ENCODE results near the gene ZSCAN5A.
"Not testable (repeated sequence)": the region's sequence is repeated elsewhere in the genome, so short reads cannot be mapped to it uniquely, and the experiment has no call there.

Gene ZSCAN5A

DNA sequence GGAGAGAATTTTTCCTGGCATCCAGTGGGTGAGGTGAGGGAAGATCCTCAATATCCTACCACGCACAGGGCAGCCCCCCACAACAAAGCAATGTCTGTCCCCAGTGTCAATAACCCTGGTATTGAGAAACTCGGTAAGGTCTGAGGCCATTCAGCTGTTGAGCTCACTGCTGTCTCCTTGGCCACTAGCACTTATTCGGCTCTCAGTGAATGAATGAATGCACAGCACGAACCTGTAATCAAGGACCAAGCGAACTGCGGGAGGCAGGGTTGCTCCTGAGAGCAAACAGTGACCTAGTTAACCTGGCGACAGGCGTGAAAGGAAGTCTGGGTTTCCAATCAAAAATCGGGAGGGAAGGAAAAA is 640 bp downstream of the ZSCAN5A start:
- DNase-seq (ENCODE audit: low read depth): no peak

DNA sequence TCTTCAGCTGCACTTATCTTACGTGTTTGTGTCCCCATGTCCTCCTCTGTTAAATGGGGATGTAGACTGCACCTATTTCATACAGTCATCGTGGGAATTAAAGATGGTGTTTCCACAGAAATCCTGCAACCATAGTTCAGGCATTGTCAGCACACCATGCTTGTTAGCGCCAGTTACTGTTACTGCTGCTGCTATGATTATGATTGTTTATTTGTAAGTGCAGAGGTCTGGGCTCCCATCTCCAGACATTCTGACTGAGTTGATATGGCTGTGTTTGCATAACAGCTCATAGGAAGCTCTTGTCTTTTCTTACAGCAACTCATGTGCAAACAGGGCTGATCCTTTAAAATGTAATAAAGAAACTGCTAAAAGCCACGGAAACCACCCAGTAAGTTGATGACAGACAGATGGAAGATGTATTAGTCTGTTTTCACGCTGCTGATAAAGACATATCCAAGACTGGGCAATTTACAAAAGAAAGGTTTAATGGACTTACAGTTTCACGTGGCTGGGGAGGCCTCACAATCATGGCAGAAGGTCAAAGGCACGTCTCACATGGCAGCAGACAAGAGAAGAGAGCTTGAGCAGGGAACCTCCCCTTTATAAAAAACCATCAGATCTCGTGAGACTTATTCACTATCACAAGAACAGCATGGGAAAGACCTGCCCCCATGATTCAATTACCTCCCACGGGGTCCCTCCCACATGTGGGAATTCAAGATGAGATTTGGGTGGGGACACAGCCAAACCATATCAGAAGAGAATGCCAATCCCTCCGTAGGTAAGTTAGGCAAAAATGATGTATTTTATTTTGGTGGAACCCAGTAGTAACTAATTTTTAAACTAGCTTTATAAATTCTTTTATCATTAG is 1.6 kb downstream of the ZSCAN5A start:
- no peak for DNase-seq (ENCODE audit: low read depth)

DNA sequence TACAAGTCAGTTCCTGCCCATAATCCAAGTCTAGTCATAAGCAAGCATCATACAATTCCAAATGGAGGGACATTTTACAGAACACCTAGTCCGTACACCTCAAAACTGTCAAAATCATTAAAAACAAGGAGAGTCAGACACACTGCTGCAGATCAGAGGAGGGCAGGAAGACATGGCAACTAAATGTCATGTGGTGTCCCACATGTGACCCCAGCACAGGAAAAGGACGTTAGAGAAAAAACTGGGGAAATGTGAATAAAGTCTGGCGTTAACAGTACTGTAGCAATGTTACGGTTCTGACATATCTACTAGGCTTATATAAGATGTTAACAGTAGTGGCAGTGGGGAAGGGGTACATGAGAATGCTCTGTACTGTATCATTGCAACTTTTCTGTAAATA is 2.3 kb downstream of the ZSCAN5A start:
- DNase-seq (ENCODE audit: low read depth): no peak

DNA sequence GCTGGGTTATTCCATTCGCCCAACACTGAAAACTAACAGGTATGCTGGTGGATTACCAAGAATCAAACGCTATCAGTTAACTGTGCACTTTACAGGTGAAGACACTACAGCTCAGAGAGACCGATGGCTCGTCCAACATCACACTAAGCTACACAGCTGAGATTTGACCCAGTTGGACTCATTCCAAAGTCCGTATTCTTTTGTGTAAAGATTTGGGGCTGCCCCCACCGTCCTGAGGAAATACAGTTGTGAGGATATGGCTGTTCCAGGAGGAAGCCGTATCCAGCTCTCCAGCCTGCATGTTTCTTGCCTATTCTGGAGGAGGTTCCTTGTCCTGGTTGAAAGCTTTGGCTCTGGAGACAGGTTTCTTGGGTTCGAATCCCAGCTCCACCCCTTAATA is 4.2 kb downstream of the ZSCAN5A start:
- DNase-seq (ENCODE audit: low read depth): no peak

DNA sequence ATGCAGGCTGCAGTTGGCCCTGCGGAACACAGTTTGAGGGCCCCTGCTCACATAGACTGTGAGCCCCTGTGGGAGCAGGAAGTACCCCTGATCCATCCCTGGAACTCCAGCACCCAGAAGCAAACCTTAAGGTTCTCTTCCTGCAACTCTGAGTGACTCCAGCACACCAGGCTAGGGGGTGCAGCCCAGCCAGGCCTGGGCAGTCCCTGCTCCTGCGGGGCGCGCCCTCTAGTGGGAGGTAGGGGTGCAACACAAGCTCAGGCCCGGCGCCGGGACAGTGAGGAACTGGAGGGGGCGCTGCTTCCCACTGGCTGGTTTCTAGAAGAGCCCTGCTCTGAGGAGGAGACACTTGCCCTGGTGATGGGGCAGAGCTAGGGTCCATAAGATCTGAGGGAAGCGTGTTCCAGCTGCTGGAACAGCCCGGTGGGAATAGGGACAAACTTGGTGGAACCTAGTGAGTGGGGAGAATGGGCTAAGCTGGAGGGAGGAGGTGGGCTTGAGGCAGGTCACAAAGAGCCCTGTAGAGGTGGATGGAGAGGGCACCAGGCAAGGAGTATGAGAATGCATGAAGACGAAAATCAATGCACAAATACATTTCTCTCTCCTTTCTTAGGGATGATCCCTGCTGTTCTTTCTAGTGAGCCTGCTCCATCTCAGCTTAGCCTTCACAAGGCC is 5.0 kb downstream of the ZSCAN5A start:
- peak; percentile 45 for DNase-seq (ENCODE audit: low read depth)

DNA sequence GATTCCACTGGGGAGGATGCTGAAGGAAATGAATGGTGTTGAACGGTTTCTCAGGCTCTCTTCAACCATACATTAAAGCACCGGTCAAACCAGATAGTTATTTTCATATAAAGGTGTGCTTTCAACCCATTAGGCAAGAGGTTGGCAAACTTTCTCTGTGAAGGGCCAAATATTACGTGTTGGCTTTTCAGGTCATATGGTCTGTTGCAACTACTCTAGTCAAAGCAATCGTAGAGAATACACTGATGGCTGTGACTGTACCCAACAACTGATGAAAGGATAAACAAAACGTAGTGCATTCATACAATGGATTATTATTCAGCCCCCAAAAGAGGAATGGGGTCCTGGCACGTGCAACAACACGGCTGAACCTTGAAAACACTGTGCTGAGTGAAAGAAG is 5.8 kb downstream of the ZSCAN5A start:
- no peak for DNase-seq (ENCODE audit: low read depth)

DNA sequence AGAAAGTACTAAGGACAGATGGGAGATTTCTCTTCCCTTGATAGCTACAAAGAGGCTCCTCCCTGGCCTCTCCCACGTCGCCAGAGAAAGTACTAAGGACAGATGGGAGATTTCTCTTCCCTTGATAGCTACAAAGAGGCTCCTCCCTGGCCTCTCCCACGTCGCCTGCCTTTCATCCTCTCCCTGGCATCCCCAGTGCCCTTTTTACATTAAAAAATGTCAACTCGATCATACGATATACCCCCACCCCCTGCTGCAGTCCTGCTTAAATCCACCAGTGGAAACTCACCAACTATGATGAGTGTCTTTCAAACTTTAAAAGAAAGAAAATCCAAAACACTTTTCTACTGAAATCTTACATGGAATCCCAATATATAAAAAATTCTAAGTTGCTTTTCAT is 7.6 kb downstream of the ZSCAN5A start:
- not testable (repeated sequence) for DNase-seq (ENCODE audit: low read depth)

DNA sequence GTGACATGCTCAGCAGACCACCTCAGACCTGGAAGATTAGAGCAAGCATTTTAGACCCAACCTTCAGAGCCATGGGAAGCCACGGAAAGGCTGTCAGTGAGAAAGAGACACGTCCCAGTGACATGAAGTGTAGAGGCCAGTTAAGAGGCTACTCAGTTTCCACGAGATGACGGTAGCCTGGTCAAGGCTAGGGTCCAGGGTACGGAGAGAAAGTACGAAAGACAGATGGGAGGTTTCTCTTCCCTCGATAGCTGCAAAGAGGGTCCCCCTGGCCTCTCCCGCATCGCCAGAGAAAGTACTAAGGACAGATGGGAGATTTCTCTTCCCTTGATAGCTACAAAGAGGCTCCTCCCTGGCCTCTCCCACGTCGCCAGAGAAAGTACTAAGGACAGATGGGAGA is 8.6 kb downstream of the ZSCAN5A start:
- no peak for DNase-seq (ENCODE audit: low read depth)

DNA sequence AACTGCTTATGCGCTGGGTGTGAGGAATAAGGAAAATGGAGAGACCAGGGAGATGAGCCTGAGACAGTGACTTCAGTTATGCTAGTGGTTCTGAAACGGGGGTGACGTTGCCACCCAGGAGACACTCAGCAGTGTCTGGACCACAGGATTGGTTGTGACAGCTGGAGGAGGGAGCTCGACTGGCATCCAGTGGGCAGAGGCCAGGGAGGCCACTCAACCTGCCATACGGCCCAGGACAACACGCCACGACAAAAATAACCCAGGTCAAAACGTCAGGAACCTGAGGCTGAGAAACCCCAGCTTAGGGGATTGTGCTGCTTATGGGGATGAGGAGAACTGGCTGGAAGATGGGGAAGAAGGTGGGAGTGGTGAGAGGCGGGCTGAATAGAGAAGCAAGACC is 10.4 kb downstream of the ZSCAN5A start:
- DNase-seq (ENCODE audit: low read depth): no peak

DNA sequence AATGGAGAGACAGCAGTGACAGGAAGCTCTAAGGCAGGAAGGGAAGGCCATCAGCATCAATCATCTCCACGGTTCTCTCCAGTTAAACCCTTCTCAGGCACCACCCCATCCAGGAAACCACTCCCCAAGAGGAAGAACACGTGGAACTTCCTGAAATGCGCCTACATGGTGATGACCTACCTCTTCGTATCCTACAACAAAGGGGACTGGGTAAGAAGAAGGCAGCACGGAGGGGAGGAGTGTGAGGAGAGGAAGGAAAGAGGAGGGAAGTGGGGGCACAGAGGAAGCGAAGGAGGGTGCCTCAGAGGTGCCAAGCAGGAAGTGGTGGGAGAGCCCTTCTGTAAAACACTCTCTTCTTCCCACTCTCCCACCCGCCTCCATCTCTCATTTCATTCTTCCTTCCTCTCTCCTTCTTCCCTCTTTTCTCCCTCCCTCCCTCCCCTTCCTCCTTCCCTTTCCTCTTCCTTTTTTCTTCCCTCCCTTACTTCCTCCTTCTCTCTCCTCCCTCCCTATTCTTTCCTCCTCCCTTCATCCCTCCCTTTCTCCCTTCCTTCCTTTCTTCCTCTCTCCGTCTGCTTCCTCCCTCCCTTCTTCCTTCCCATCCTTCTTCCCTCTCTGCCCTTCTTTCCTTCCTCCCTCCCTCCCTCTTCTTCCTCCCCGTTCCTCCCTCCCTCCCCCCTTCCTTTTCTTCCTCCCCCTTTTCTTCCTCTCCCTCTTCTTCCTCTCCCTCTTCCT is 12.6 kb downstream of the ZSCAN5A start:
- peak; percentile 45 for DNase-seq (ENCODE audit: low read depth)

DNA sequence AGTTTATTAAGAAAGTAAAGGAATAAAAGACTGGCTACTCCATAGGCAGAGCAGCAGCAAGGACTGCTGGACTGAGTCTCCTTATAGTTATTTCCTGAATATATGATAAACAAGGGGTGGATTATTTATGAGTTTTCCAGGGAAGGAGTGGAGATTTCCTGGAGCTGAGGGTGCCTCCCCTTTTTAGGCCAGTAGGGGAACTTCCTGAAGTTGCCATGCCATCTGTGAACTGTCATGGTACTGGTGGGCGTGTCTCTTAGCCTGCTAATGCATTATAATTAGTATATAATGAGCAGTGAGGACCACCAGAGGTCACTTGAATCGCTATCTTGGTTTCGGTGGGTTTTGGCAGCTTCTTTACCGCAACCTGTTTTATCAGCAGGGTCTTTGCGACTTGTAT is 13.5 kb downstream of the ZSCAN5A start:
- no peak for DNase-seq (ENCODE audit: low read depth)

DNA sequence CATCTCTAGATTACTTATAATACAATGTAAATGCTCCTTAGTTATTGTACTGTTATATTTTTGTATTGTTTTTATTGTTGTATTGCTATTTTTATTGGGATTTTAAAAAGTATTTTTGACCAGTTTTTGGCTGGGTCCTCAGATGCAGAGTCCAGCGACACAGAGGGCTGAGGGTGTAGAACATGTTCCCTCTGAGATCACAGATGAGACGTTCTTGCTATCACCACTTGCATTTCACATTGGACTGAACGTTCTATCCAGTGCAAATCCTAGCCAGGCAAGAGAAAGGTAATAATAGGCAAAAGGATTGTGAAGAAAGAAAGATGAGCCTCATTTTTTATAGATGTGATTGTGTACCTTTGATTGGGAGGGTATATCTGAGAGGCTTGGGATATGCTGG is 15.0 kb downstream of the ZSCAN5A start:
- no peak for DNase-seq (ENCODE audit: low read depth)

DNA sequence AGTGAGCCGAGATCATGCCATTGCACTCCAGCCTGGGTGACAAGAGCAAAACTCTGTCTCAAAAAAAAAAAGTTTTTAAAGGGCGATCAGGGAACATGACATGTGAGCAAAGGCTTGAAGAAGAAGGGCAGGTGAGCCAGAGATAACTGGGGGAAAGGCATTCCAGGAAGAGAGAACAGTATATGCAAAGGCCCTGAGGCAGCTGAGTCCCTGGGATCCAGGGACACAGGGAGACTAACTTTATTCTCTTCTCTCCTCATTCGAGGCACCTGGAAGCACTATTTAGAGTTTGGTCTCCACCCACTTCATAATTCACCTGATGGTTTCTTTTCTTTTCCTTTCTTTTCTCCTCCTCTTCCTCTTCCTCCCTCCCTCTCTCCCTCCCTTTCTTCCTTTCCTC is 17.6 kb downstream of the ZSCAN5A start:
- no peak for DNase-seq (ENCODE audit: low read depth)

DNA sequence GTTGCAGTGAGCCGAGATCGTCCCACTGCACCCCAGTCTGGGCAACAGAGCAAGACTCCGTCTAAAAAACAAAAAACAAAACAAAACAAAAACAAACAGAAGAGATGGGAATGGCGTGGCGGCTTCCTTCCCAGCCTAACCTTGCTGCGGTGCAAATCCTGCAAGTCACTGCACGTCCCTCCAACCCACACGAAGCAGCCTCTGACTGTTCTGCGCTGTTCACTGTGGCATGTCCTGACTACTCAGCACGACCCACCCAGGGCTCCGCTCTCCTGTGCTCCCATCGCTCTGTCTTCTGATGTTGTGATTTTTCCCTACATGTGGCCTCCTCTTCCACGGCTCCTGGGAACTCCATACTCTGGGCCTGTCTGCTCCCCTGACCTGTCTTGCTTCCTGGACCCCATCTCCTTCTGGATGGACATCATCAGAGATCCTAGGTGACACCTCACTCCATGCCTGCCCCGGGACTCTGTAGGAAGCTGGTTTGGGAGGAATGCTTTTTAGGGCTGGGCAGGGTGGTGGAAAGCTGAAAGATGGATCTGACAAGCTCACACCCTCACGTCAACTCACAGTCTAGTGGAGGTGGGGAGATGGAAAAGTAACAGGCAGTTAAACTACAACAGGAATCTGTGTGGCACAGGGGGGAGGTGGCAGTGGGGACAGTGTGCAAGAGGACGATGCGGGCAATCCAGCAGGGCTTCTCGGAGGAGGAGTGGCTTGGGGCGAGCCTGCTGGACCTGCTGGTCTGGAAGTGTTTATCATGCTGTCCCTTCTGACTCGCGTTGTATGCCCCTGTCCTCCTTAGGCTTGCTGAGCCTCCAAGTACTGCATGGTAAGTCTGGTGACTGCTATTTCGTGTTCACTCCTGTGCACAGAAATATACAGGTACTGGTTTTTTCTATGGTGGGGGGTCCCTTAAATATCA is 18.8 kb downstream of the ZSCAN5A start:
- DNase-seq (ENCODE audit: low read depth): no peak

DNA sequence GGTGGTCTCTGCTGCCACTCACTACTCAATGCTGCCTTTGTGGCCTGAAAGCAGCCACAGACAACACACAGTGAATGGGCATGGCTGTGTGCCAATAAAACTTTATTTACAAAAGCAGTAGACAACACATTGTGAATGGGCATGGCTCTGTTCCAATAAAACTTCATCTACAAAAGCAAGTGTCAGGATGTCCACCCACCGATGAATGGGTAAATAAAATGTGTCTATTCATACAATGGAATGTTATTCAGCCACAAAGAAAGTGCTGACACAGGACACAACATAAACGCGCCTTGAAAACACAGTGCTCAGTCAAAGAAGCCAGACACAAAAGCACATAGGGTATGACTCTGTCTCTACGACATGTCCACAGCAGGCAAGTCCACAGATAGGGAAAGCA is 20.1 kb downstream of the ZSCAN5A start:
- no peak for DNase-seq (ENCODE audit: low read depth)

DNA sequence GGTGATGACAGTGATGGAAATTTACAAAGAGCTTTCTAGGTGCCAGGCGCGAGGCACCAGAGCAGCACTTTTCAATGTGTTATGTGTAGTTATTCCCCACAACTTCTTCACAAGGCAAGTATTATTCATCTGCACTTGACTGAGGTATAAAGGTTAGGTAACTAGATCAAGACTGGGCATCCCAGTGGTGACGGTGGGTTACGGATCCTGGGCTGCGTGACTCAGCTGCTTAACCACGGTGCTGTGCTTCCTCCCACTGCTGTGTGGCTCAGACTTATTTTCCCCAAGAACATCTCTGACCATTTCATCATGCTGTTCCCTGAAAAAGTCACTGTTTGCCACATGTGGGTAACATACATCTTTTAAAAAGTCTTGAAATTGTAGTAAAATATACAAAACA is 22.8 kb downstream of the ZSCAN5A start:
- no peak for DNase-seq (ENCODE audit: low read depth)

DNA sequence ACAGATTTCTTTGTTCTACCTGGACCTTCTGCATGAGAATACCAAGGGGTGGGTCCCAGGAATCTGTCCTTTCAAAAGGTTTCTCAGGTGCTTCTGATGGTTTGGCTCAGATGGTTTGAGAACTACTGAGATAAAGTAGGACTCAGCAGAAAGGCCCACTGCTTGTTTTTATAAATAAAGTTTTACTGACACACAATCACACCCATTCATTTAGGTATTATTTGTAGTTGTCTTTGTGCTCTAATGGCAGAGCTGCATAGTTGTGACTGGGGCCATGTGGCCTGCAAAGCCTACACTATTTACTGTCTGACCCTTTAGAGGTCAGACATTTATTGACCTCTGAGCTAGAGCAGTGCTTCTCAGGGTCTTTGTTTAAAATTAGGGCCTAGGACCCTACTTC is 24.5 kb downstream of the ZSCAN5A start:
- DNase-seq (ENCODE audit: low read depth): no peak

DNA sequence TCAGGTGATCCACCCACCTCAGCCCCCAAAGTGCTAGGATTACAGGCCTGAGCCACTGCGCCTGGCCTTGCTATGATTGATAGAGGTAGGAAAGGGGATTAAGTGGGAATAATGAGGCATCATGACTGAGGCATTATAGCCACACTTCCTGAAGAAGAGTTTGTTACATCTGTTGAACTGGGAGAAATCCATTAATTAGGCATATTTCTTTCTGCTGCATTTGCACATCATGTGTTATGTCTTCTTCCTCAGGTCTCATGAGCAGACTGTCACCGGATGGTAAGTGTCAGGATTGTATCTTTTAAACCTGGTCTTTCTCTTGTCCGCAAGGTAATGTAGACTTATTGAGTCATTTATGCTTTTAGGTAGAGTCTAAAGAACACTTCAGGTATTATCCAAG is 29.9 kb downstream of the ZSCAN5A start:
- no peak for DNase-seq (ENCODE audit: low read depth)

DNA sequence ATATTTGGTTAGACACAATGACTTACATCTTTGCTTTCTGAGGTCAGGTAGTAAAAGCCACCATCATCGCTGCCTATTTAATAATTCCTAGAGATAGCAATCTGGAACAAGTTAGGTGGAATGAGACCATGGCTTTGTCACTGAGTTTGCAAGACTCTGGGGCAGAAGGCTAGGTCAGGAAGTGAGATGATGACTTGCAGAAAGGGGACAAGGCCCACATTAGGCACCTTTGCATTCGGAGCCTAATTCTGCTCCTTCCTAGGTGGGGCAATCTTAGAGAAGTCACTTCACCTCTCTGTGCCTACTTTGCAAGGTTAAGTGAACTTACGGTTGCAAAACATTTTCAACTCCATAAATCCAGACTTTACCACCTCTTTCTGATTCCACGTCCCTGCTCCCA is 31.8 kb downstream of the ZSCAN5A start:
- no peak for DNase-seq (ENCODE audit: low read depth)

DNA sequence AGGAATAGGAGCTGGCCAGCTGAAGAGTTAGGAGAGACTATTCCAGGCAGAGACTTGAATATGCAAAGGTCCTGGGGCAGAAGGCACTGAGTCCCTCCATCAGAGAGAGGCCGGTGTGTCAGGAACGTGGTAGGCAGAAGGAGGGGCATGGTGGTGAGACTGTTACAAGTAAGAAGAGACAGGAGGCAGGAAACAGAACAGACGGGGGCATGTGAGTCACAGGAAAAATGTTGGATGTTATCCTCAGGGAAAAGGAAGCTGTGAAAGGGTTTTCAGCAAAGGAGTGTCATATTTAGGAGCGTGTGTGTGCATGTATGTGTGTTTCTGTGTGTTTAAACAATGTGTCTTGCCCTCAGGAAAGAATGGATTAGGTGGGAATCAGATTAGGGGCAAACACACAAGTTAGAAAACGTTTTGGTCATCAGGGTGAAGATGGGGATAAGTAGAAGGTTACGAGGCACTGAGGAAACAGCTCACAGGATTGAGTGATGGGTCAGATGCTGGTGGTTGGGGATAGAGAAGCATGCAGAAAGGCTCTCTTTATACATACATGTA is 41.0 kb downstream of the ZSCAN5A start:
- DNase-seq (ENCODE audit: low read depth): no peak

DNA sequence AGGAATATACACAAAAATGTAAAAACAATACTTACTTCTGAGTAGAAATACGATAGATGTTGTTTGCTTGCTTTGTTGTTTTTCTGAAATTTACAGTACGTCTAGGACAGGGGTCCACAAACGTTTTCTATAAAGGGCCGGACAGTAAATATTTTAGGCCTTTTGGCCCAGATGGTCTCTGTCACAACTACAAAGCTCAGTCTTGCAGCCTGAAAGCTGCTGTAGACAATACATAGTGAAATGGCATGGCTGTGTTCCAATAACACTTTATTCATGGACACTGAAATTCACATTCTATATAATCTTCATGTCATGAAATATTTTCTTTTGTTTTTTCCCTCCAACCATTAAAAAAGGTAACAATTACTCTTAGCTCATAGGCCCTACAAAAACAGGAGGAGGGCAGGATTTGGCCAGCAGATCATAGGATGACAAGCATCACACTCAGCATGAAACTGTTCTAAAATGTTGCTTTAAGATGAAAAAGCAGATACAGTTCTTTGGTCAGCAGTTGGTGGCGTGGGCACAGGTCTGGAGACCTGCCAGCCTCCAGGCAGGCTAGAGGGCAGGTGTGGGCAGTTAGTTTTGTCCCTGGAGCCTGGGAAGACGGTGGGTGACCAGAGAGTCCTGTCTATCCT is 42.4 kb downstream of the ZSCAN5A start, which contains the start of gene EDDM13:
Gene EDDM13 (plus strand): TSS at position 588 of the 638 bp plus-strand sequence. CDS start 87 bp downstream, outside the sequence.
- no peak for DNase-seq (ENCODE audit: low read depth)
